WTC11 (cell line): ENCODE data around the gene TRIM40. TPM values are rescaled to one million over a fixed set of nuclear protein-coding genes. Genes with fewer than 3 reads are reported as not detected.

ENCODE experiments used
- ATAC-seq: fragments of 200-7000 bp; cut with Tn5 transposase; 2 replicates; pipeline ENCODE4 v1.10.0; 2021; ENCODE audit warnings: mild to moderate bottlenecking, moderate library complexity
- CTCF ChIA-PET: fragments of 300-600 bp; sonication (Branson Sonifier 250); formaldehyde crosslinking; loops from one replicate; lab custom pipeline; 2021; ENCODE audit warnings: antibody characterized with exemption; lab: Charles Lee
- POLR2A ChIA-PET: fragments of 350-600 bp; sonication (Branson Sonifier 250); formaldehyde crosslinking; loops from one replicate; lab custom pipeline; 2021; ENCODE audit warnings: antibody characterized with exemption; lab: Charles Lee
- DNase-seq: peaks from one replicate; pipeline ENCODE4 v3.0.0; 2021; ENCODE audit warnings: low spot score
- H3K27ac Mint-ChIP-seq: 2 replicates; pipeline ENCODE4 v1.8.0; 2021; ENCODE audit warnings: mixed read lengths
- H3K27me3 Mint-ChIP-seq: 2 replicates; pipeline ENCODE4 v1.8.0; 2021; ENCODE audit warnings: low read depth, mild to moderate bottlenecking, moderate library complexity, mixed read lengths
- H3K36me3 Mint-ChIP-seq: 2 replicates; pipeline ENCODE4 v1.8.0; 2021; ENCODE audit warnings: mixed read lengths
- H3K4me1 Mint-ChIP-seq: 2 replicates; pipeline ENCODE4 v1.8.0; 2022; ENCODE audit warnings: mixed read lengths
- H3K4me3 Mint-ChIP-seq: 2 replicates; pipeline ENCODE4 v1.8.0; 2021; ENCODE audit warnings: mild to moderate bottlenecking, moderate library complexity, mixed read lengths
- H3K9me3 Mint-ChIP-seq: 2 replicates; pipeline ENCODE4 v1.8.0; 2021; ENCODE audit warnings: mixed read lengths
- AFF4 ChIP-seq: sonication (generic); formaldehyde crosslinking; IDR thresholded peaks from 2 replicates; pipeline ENCODE4 v1.8.1; 2023; ENCODE audit warnings: mild to moderate bottlenecking, missing genetic modification reagents, borderline replicate concordance
- ATF2 ChIP-seq: sonication (generic); formaldehyde crosslinking; IDR thresholded peaks from 2 replicates; pipeline ENCODE4 v1.8.1; 2022; ENCODE audit warnings: low read depth, missing genetic modification reagents, borderline replicate concordance
- CBFB ChIP-seq: sonication (generic); formaldehyde crosslinking; IDR thresholded peaks from 2 replicates; pipeline ENCODE4 v1.8.1; 2022; ENCODE audit warnings: mild to moderate bottlenecking, low read depth, missing genetic modification reagents
- CREM ChIP-seq: sonication (generic); formaldehyde crosslinking; IDR thresholded peaks from 2 replicates; pipeline ENCODE4 v1.8.1; 2022; ENCODE audit warnings: mild to moderate bottlenecking, missing genetic modification reagents, moderate library complexity
- E2F1 ChIP-seq: sonication (generic); formaldehyde crosslinking; IDR thresholded peaks from 2 replicates; pipeline ENCODE4 v1.8.0; 2022; ENCODE audit warnings: mild to moderate bottlenecking, missing genetic modification reagents
- ELF4 ChIP-seq: sonication (generic); formaldehyde crosslinking; IDR thresholded peaks from 2 replicates; pipeline ENCODE4 v1.8.1; 2022; ENCODE audit warnings: low read depth, mild to moderate bottlenecking, moderate library complexity, missing genetic modification reagents
- GRHL2 ChIP-seq: fragments of 250-450 bp; sonication (Bioruptor Pico); IDR thresholded peaks from 2 replicates; pipeline ENCODE4 v1.8.0; 2022; ENCODE audit warnings: mild to moderate bottlenecking, moderate library complexity; ENCODE audit not compliant: insufficient replicate concordance, severe bottlenecking
- IRF1 ChIP-seq: sonication (generic); formaldehyde crosslinking; IDR thresholded peaks from 2 replicates; pipeline ENCODE4 v1.8.0; 2023; ENCODE audit warnings: missing genetic modification reagents
- IRF2 ChIP-seq: sonication (generic); formaldehyde crosslinking; IDR thresholded peaks from 2 replicates; pipeline ENCODE4 v1.8.0; 2022; ENCODE audit warnings: low read depth, missing genetic modification reagents, borderline replicate concordance
- JUN ChIP-seq: sonication (generic); formaldehyde crosslinking; IDR thresholded peaks from 2 replicates; pipeline ENCODE4 v1.8.0; 2023; ENCODE audit warnings: mild to moderate bottlenecking, missing genetic modification reagents
- MXD4 ChIP-seq: fragments of 250-450 bp; sonication (Bioruptor Pico); IDR thresholded peaks from 2 replicates; pipeline ENCODE4 v1.8.0; 2021; ENCODE audit warnings: mild to moderate bottlenecking, moderate library complexity, borderline replicate concordance
- OVOL2 ChIP-seq: fragments of 250-450 bp; sonication (Bioruptor Pico); IDR thresholded peaks from 2 replicates; pipeline ENCODE4 v1.9.0; 2021; ENCODE audit warnings: mild to moderate bottlenecking, borderline replicate concordance
- PRDM15 ChIP-seq: sonication (generic); formaldehyde crosslinking; IDR thresholded peaks from 2 replicates; pipeline ENCODE4 v1.8.0; 2022; ENCODE audit warnings: missing genetic modification reagents
- RORB ChIP-seq: fragments of 250-450 bp; sonication (Bioruptor Pico); IDR thresholded peaks from 2 replicates; pipeline ENCODE4 v1.9.0; 2021; ENCODE audit warnings: mild to moderate bottlenecking
- SP1 ChIP-seq: sonication (generic); formaldehyde crosslinking; conservative IDR thresholded peaks from 2 replicates; pipeline ENCODE4 v1.8.1; 2022; ENCODE audit warnings: missing genetic modification reagents
- TCF7 ChIP-seq: sonication (generic); formaldehyde crosslinking; IDR thresholded peaks from 2 replicates; pipeline ENCODE4 v1.8.0; 2022; ENCODE audit warnings: mild to moderate bottlenecking, low read depth, missing genetic modification reagents, moderate library complexity
- ZBTB21 ChIP-seq: sonication (generic); formaldehyde crosslinking; IDR thresholded peaks from 2 replicates; pipeline ENCODE4 v1.8.1; 2023; ENCODE audit warnings: mild to moderate bottlenecking, missing genetic modification reagents, borderline replicate concordance
- ZNF396 ChIP-seq: fragments of 250-450 bp; sonication (Bioruptor Pico); IDR thresholded peaks from 2 replicates; pipeline ENCODE4 v1.8.0; 2021; ENCODE audit warnings: mild to moderate bottlenecking, moderate library complexity, borderline replicate concordance
- ZNF532 ChIP-seq: fragments of 250-450 bp; sonication (Bioruptor Pico); IDR thresholded peaks from 2 replicates; pipeline ENCODE4 v1.9.0; 2021; ENCODE audit warnings: mild to moderate bottlenecking, borderline replicate concordance
- total RNA-seq: library from RNA; stranded (reverse); gene quantifications from 3 replicates; pipeline ENCODE4 v1.2.3, GENCODE V29; 2021

Gene TRIM40
- total RNA-seq, 1 experiment from 2014 or later: not detected

GRCh38 chr6:30152910-30153610 is 17.1 kb downstream of the TRIM40 start (continued):
- no peak for TF ChIP-seq ZNF532 (CRISPR knock-in tag)
- TF ChIP-seq E2F1: no peak
- no peak for TF ChIP-seq ATF2
- no peak for TF ChIP-seq ZBTB21 (CRISPR knock-in tag)
- no peak for TF ChIP-seq IRF1 (CRISPR knock-in tag)
- no peak for TF ChIP-seq IRF2
- no peak for TF ChIP-seq TCF7

DNA sequence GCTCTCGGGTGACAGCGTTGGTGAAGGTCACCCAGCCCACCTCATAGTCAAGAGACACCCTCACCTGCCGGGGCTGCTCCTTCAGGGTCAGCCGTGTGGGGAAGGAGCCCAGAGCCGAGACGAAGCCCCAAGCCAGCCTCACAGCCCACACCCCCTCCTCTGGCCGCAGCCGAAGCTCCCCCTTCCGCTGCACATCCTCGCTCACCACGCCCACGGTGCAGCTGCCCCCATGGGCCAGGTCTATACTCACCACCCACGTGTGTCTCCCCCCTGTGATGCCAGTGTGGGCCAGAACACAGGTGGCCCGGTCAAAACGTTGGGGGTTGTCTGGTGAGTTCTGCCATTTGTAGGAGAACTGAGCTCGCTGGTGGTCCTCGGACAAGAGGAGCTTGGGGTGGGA is 18.1 kb downstream of the TRIM40 start:
- Mint-ChIP-seq H3K4me3 (no peak overlapping the region), H3K36me3 (no peaks in the 10 kb centered on the region), H3K27ac (no peak overlapping the region), H3K4me1 (no peaks in the 10 kb centered on the region), H3K9me3 (no peaks in the 10 kb centered on the region), H3K27me3 (peaks cover 30% of the 10 kb centered on the region)
- ChIA-PET CTCF (interaction anchor here (1.4 to 3.0 kb wide), 3 partner anchors 23 to 204 kb away, joined by 5 to 13 read pairs (median 13); no protein-coding TSS in a partner anchor), POLR2A (interaction anchor here (0.5 kb wide), 1 partner anchor 27 kb away, joined by 8 read pairs; no protein-coding TSS in a partner anchor)
- DNase-seq (no peak), ATAC-seq (no peak)
- TF ChIP-seq CBFB: no peak
- TF ChIP-seq JUN: no peak
- TF ChIP-seq AFF4 (CRISPR knock-in tag): no peak
- TF ChIP-seq OVOL2 (CRISPR knock-in tag): no peak
- TF ChIP-seq ZNF396 (CRISPR knock-in tag): no peak
- no peak for TF ChIP-seq IRF1 (CRISPR knock-in tag)
- TF ChIP-seq CREM (CRISPR knock-in tag): no peak
- TF ChIP-seq SP1 (CRISPR knock-in tag): no peak
- TF ChIP-seq ELF4 (CRISPR knock-in tag): no peak
- TF ChIP-seq GRHL2 (CRISPR knock-in tag): no peak
- TF ChIP-seq RORB: no peak
- TF ChIP-seq PRDM15 (CRISPR knock-in tag): no peak
- no peak for TF ChIP-seq ZBTB21 (CRISPR knock-in tag)
- TF ChIP-seq MXD4 (CRISPR knock-in tag): no peak
